GM06990 (cell line): Measurements from ENCODE around the gene FOXK1.

ENCODE experiments used
- DNase-seq: peaks from one replicate; pipeline ENCODE4 v3.0.0-alpha.2; 2011; ENCODE audit not compliant: insufficient read length; ENCODE audit errors: extremely low read depth
- H3K27me3 ChIP-seq: replicated peaks from 2 replicates; pipeline ENCODE4 v1.6.0; 2011; ENCODE audit warnings: low read length; ENCODE audit not compliant: control insufficient read depth, insufficient read depth
- H3K36me3 ChIP-seq: 2 replicates; pipeline ENCODE4 v1.5.1; 2011; ENCODE audit warnings: low read length; ENCODE audit not compliant: control insufficient read depth, insufficient read depth
- H3K4me3 ChIP-seq: replicated peaks from 2 replicates; pipeline ENCODE4 v1.5.1; 2011; ENCODE audit warnings: low read depth, mild to moderate bottlenecking, control low read depth, low read length
- CTCF ChIP-seq: IDR thresholded peaks from 2 replicates; pipeline ENCODE4 v1.5.1; 2011; ENCODE audit warnings: low read length, control low read depth, mild to moderate bottlenecking, inconsistent platforms; ENCODE audit not compliant: insufficient read depth, poor library complexity, severe bottlenecking

The FOXK1 gene

GRCh38 chr7:4779118-4779517, 97.0 kb downstream of the FOXK1 start:
- Histone ChIP-seq H3K4me3 (no peak overlapping the region), H3K36me3 (peaks cover 22% of the 10 kb centered on the region), H3K27me3 (no peaks in the 10 kb centered on the region)
- TF ChIP-seq CTCF: no peak
- no peak for DNase-seq

- H3K36me3 ChIP-seq: peaks cover 39% of the 10 kb centered on the region
- TF ChIP-seq CTCF: no peak
- DNase-seq: no peak
- H3K27me3 ChIP-seq: no peaks in the 10 kb centered on the region
- no peak overlapping the region for H3K4me3 ChIP-seq
Measured at GRCh38 chr7:4781366-4782069, 99.4 kb downstream of the FOXK1 start.

GRCh38 chr7:4782333-4783291, 100.5 kb downstream of the FOXK1 start:
- Histone ChIP-seq H3K36me3 (peaks cover 43% of the 10 kb centered on the region), H3K4me3 (no peak overlapping the region), H3K27me3 (no peaks in the 10 kb centered on the region)
- no peak for DNase-seq
- no peak for TF ChIP-seq CTCF

GRCh38 chr7:4783292-4783652, 101.2 kb downstream of the FOXK1 start:
- no peak for DNase-seq
- Histone ChIP-seq H3K36me3 (peaks cover 46% of the 10 kb centered on the region), H3K4me3 (no peak overlapping the region), H3K27me3 (no peaks in the 10 kb centered on the region)
- TF ChIP-seq CTCF: no peak

- no peak for DNase-seq
- Histone ChIP-seq H3K36me3 (peaks cover 52% of the 10 kb centered on the region), H3K27me3 (no peaks in the 10 kb centered on the region), H3K4me3 (no peak overlapping the region)
- TF ChIP-seq CTCF: no peak
Measured at GRCh38 chr7:4783762-4784351, 101.8 kb downstream of the FOXK1 start.
